ENCODE measurements around the gene MRPS6. TPM values are rescaled to one million over a fixed set of nuclear protein-coding genes. Genes with fewer than 3 reads are reported as not detected.

Gene MRPS6
- total RNA-seq, 1 donor = 51.4 TPM

GRCh38 chr21:34141373-34141772, 68.0 kb downstream of the MRPS6 start:
- TF ChIP-seq CTCF (IDR thresholded peaks at IDR 0.05; ENCODE audit: insufficient read depth, low read depth, low read length) = no peak
- DNase-seq (ENCODE audit: low read depth) = peak; percentile 30
- H3K4me3 ChIP-seq (ENCODE audit: low read depth, low read length) = no peak overlapping the region

- no peak overlapping the region for H3K4me3 ChIP-seq (ENCODE audit: low read depth, low read length)
- no peak for TF ChIP-seq CTCF (IDR thresholded peaks at IDR 0.05; ENCODE audit: insufficient read depth, low read depth, low read length)
- DNase-seq (ENCODE audit: low read depth) = no peak
Measured at GRCh38 chr21:34143685-34144182, 70.4 kb downstream of the MRPS6 start.

GRCh38 chr21:34144224-34144623, 70.8 kb downstream of the MRPS6 start:
- DNase-seq (ENCODE audit: low read depth) = no peak
- TF ChIP-seq CTCF (IDR thresholded peaks at IDR 0.05; ENCODE audit: insufficient read depth, low read depth, low read length) = no peak
- H3K4me3 ChIP-seq (ENCODE audit: low read depth, low read length) = no peak overlapping the region

- H3K4me3 ChIP-seq (ENCODE audit: low read depth, low read length) = no peak overlapping the region
- no peak for DNase-seq (ENCODE audit: low read depth)
- no peak for TF ChIP-seq CTCF (IDR thresholded peaks at IDR 0.05; ENCODE audit: insufficient read depth, low read depth, low read length)
Measured at GRCh38 chr21:34147792-34148418, 74.5 kb downstream of the MRPS6 start.

- no peak overlapping the region for H3K4me3 ChIP-seq (ENCODE audit: low read depth, low read length)
- no peak for TF ChIP-seq CTCF (IDR thresholded peaks at IDR 0.05; ENCODE audit: insufficient read depth, low read depth, low read length)
- peak; percentile 30 for DNase-seq (ENCODE audit: low read depth)
Measured at GRCh38 chr21:34148419-34148804, 75.0 kb downstream of the MRPS6 start.

GRCh38 chr21:34148826-34149558, 75.6 kb downstream of the MRPS6 start:
- no peak for DNase-seq (ENCODE audit: low read depth)
- no peak for TF ChIP-seq CTCF (IDR thresholded peaks at IDR 0.05; ENCODE audit: insufficient read depth, low read depth, low read length)
- no peak overlapping the region for H3K4me3 ChIP-seq (ENCODE audit: low read depth, low read length)

Data from fibroblast of villous mesenchyme (primary cell).